GM12873 (cell line): Measurements from ENCODE around the gene ADAMTS2.

Experiments
- CTCF ChIP-seq: IDR thresholded peaks from 2 replicates; pipeline ENCODE4 v1.5.1; 2012; ENCODE audit warnings: low read depth, mild to moderate bottlenecking, moderate library complexity, low read length, control low read depth; ENCODE audit not compliant: insufficient read depth; ENCODE audit errors: missing control alignments

The ADAMTS2 gene

GRCh38 chr5:179319741-179320281 is 25.4 kb downstream of the ADAMTS2 start:
- TF ChIP-seq CTCF = no peak

DNA sequence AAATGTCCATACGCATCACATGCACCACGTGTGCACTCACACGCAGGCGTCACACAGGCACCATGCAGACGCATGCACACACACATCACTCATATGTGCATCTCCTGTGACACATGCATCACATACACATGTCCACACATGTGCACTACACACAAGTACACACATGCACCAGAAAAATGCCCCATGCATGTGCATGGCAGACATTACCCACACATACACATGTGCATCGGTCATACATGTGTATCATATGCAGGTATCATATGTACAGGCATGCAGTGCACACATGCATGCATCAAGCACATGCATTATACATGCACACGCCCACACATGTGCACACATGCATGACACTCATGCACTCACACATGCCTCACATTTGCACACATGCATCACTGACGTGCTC is 26.1 kb downstream of the ADAMTS2 start:
- no peak for TF ChIP-seq CTCF

DNA sequence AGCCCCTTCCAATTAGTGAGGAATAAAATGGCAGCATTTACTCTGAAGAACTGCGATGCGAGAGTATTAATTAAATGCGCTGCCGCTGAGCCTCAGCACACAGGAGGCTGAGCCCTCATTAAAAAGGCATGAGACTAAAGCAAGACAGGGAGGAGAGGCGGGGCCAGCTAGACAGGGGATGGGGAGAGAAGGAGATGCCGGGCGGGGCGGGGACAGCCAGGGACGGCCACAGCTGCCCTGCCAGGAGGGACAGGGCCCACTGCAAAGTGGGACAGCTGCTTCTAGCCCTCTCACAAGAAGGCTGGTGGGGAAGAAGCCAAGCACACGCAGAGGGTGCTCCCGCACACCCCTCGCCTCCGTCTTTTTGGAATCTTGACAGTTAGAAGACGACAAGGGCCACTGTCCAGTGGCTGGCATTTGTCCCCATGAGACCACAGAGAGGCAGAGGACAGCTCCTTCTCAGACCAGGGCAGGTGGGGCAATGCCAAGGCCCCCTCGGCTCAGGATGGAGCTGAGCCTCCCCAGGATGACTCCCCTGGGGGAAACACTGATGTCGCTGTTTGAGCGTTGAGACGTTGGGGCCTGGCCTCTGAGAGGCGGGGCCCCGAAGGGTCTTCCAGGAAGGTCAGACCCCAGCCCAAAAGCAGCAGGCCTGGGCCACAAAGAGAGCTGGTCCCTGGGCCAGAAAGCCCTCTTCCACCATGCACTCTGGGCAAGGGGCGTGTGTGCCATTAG is 26.9 kb downstream of the ADAMTS2 start:
- no peak for TF ChIP-seq CTCF

- TF ChIP-seq CTCF = no peak
Measured at GRCh38 chr5:179317411-179318220, 27.6 kb downstream of the ADAMTS2 start.

GRCh38 chr5:179316982-179317381 is 28.3 kb downstream of the ADAMTS2 start:
- TF ChIP-seq CTCF = no peak

DNA sequence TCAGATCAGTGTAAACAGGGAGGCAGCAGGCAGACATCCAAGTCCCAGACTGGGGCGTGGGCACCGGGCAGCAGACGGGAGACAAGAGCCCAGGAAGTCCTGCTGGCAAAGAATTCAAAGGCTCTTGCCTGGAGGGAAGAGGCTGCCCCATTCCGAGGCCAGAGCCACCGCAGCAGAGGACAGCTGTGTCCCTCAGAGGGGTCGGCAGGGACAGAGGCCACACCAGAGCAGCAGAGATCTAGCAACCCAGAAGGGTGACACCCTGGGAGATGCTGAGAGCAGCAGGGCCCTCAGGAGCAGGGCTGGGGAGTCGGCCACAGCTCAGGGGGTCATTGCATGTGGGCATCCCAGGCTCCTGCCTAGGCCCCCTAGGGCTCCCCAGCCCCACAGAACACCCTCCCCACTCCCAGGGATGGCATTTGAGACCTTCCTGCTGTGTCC is 29.1 kb downstream of the ADAMTS2 start:
- no peak for TF ChIP-seq CTCF

DNA sequence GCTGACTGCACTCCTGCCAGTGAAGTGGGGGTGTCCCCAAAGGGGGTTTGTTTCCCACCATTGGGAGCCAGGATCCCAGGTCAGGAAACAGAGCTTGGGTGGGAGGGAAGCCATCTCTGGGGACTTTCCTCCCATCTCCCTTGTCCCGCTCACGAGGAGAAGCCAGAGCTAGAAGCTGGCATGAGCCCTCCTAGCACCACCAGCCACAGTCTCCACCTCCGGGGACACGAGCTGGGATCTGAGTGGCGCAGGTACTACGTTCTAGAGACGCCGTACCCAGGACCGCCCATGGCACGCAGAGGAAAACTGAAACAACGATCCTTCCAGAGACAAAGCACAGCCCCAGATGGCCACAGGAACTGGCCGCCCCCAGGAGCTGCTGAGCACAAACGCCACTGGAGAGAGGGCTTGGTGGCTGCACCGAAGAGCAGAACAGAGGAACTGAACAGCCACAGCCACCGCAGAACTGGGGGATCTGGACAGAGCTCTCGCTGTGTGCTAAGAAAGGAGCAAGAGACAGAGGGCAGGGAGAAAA is 29.8 kb downstream of the ADAMTS2 start:
- no peak for TF ChIP-seq CTCF
